Right ventricle myocardium superior (tissue), 1 donor: ENCODE results near the gene DAD1. TPM values are rescaled to one million over a fixed set of nuclear protein-coding genes. Genes with fewer than 3 reads are reported as not detected.
"Not testable (repeated sequence)": the region's sequence is repeated elsewhere in the genome, so short reads cannot be mapped to it uniquely, and the experiment has no call there.

Experiments
- ATAC-seq: fragments of 200-7000 bp; cut with Tn5 transposase; one replicate; pipeline ENCODE4 v1.9.1; 2020; ENCODE audit warnings: mild to moderate bottlenecking; ENCODE audit not compliant: poor library complexity
- DNase-seq: peaks from one replicate; pipeline ENCODE4 v3.0.0-alpha.2; 2020
- intact Hi-C: fragments of 100-400 bp; cut with DNase I; formaldehyde crosslinking; loops from one replicate; pipeline ENCODE4 v1.11.2; 2022
- total RNA-seq: library from RNA; stranded (reverse); fragmentation: NEBNext Ultra II Directional; extraction: Animal tissue kit (Norgen Biotek cat#: 25700); gene quantifications from one replicate; pipeline ENCODE4 v1.2.1, GENCODE V29; 2021
- donor health status: DM: no; HTN: yes; CAD: no; lungs with severe emphysema.

Gene DAD1
- total RNA-seq, 1 donor from 2014 or later, result 124 TPM

DNA sequence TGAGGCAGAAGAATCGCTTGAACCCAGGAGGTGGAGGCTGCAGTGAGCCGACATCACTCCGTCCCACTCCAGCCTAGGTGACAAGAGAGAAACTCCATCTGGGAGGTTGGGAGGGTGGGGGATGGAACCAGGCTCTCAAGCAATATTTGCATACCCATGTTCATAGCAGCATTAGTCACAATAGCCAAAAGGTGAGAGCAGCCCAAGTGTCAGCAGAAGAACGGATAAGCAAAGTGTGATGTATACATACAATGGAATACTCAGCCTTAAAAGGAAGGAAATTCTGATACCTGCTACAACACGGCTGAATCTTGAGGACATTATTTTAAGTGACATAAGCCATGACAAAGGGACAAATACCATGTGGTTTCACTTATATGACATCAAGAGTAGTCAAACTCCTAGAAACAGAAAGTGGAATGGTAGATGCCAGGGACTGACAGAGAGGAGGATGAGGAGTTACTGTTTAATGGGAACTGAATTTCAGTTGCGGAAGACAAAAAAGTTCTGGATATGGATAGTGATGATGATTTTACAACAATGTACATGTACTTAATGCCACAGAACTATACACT lies 11.6 kb downstream of the DAD1 start:
- DNase-seq (no peak), ATAC-seq (no peak)
- intact Hi-C loops, result no loop called here

DNA sequence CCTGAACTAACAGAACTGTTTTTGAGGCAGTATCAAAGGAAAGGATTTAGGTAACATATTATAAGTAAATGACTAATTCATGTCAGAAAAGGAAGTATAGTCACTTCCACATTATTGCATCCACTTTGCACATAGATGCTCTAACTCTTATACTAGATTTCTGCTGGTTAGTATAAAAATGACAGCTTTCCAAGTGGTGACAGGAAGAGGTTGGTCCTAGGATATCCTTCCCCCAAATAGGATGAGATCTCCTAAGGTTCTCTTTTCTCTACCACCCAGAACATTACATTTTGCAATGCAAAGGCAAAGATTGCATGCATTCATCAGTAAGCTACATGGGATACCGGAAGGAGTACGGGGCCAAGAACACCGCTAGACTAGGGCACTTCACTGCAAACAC lies 15.2 kb downstream of the DAD1 start:
- DNase-seq (no peak), ATAC-seq (no peak)
- intact Hi-C loops, result loop anchor here (5.0 kb wide), 1 partner anchor 78 kb away; no protein-coding TSS in a partner anchor

DNA sequence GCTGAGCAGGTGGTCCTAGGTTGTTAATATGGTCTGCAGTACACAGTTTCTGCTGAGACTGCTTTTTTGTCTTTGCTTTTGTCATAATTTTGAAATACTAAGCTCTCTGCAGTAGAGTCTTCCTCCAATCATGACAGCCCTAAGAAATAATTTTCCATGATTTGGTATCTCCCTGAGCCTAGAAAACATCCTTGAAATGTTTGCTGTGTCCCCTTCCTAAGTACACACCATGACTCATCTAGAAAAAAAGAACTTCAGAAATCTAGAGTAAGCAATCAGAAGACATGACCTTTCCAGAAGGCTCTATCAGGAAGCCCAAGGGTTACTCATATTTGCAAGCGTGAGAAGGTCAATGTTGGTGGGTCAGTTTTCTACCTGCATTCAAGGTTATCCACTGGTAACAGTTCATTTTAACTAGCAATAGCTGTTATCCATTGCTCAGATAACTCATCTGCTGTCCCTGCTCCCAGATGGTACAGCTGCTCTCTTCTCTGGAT lies 16.4 kb downstream of the DAD1 start:
- ATAC-seq (no peak), DNase-seq (no peak)
- intact Hi-C loops, result loop anchor here (5.0 kb wide), 1 partner anchor 80 kb away; no protein-coding TSS in a partner anchor

DNA sequence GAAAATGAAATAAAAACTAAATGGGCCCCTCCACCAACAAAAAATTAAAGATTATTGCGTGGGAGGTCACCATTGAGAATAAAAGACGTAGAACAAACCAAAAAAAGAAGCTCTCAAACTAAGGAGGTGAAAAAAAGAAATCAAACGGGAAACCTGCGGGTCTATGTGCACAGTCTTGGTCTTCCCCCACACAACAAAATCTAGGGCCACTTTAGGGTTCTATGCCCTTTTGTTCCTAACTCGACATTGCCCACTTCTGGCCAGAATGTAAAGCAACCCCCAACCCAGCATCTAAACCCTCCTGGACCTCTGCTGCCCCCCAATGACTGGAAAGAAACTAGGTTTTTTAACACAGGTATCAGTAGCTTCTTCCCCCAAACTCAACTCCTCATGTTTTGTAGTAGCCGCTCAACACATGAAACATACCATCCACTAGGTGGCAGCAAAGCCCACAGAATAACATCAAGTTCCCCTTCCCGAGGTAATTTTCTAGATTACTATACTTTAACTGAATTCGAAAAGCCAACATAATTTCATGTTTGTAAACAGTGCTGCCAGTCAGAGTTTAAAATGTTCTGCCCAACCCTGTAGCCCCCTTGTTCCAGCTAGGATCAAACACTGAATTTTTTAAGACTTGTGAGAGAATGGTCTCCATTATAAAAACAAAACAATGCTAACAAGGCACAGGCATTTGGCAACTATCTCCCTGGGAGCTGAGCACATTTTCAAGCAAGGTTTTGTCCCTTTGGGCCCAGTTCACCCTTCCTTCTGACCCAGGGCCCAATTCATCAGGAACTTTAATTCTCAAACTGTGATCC lies 18.7 kb downstream of the DAD1 start:
- ATAC-seq, result peak; percentile 86
- no peak for DNase-seq
- intact Hi-C loops, result loop anchor here (5.0 kb wide), 1 partner anchor 82 kb away; no protein-coding TSS in a partner anchor

DNA sequence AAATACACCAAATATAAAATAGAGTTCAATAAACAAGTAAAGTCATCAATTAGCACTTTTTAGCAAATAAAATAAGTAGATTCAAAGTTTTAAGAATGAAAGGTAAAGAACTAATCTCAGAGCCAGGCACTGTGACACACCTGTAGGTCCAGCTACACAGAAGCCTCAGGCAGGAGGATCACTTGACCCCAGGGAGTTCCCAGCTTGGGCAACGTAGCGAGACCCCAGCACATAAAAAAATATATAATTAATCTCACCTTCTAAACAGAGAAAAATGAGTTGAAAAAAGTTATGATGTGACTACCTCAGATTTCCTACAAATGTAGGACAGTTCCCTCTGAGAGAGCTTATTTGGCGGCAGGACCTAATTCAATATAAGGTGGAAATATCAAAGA lies 19.3 kb downstream of the DAD1 start:
- intact Hi-C loops, result loop anchor here (5.0 kb wide), 1 partner anchor 83 kb away; no protein-coding TSS in a partner anchor
- no peak for ATAC-seq
- no peak for DNase-seq

DNA sequence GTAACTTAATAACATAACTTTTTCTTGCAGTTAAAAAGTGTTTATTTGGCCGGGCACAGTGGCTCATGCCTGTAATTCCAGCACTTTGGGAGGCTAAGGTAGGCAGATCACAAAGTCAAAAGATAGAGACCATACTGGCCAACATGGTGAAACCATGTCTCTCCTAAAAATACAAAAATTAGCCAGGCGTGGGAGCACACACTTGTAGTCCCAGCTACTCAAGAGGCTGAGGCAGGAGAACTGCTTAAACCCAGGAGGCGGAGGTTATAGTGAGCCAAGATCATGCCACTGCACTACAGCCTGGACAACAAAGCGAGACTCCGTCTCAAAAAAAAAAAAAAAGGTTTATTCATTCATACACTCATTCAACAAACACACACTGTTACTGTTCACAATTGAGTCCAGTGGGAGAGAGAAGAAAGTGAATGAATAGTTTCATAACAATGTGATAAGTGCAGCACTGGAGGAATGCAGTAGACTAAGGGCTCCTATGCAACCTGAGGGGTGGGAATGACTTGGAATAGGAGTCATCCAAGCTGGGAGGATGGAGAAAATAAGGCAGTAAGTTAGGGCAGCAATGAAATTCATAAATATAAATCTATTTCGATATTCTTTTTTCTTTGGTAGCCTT lies 19.8 kb downstream of the DAD1 start:
- no peak for DNase-seq
- intact Hi-C loops, result no loop called here
- ATAC-seq, result no peak

DNA sequence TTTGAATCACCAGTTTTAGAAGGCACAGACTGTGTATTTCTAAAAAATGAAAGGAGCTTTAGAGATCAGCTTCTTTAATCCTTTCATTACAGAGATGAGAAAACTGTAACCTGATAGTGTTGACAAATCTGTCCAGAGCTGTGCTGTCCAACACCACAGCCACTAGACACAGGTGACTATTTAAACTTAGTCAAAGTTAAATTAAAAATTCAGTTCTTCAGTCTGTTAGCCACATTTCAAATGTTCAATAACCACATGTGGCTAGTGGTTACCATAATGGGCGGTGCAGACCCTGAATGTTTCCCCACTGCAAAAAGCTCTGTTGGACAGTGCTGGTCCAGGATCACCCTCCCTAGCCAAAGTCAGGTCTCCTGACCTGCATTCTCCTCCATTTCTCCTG lies 21.6 kb downstream of the DAD1 start:
- intact Hi-C loops, result no loop called here
- no peak for ATAC-seq
- DNase-seq, result no peak

DNA sequence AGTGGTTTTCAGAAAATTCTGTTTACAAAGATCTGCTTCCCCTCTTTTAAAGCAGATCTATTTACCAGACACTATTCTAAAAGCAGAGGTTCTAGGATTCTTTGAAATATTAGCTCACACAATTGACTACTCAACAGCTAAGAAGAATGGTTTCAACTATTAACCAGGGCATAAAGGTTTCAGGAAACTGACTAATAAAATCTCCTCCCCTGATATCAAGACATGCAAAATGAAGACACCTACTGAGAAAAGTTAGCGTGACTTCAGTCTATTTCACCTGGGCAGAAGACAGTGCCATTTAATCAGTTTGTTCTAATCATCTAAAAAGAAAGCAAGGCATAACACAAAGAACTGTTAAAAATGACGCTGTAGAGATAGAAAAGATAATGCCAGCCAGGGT lies 22.2 kb downstream of the DAD1 start:
- ATAC-seq (no peak), DNase-seq (no peak)
- intact Hi-C loops, result no loop called here

DNA sequence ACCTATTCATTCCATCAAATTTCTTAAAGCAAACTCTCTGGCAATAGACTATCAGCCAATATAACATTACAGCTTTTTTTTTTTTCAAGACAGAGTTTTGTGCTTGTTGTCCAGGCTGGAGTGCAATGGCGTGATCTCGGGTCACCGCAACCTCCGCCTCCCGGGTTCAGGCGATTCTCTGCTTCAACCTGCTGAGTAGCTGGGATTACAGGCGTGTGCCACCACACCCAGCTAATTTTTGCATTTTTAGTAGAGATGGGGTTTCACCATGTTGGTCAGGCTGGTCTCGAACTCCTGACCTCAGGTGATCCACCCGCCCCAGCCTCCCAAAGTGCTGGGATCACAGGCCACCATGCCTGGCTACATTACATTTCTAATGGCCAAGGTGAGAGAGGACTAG lies 22.8 kb downstream of the DAD1 start:
- intact Hi-C loops, result not testable (repeated sequence)

DNA sequence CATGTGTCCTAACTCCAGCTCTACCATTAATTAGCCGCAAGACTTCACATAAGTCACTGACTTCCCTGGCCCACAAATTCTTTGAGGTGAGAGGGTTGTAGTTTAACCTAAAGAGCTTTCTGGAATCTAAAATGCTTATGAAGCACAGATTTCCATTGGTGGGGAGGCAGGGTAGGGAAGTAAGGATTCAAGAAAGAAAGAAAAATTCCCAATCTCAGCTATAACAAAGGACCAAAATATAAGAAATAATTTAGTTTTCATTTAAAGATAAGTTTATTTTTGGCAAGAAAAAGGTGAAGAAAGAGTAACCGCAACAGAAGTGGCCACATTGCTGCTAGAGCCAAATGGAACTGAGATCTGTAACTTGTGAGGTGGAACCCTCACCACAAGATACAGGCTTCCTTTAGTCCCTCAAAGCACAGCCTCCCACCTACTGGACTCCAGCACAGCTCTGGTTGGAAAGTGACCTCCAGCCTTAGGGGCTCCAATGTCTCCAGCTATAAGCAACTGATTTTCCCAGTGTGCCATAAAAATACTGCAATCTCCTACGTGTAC lies 23.6 kb downstream of the DAD1 start:
- ATAC-seq, result no peak
- no peak for DNase-seq
- intact Hi-C loops, result no loop called here

More for the DNA sequence above, 22.8 kb downstream of the DAD1 start:
- not testable (repeated sequence) for DNase-seq, ATAC-seq

DNA sequence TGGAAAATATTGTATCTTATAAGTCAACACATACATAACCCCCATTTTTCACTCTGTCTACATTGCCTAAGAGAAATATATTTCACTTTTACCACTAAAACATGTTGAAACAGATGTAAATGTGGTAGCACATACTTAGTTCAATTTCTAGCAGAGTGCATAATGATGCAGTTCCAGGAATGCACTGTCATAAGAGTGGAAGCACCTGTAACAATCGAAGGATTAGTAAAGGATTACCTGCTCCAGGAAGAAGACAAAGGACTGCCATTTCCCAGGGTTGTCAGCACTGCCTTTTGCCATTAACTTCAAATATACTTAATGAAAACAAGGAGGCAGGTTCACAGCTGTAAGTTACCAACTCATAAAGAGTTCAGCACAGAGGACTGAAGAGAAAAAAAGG lies 24.6 kb downstream of the DAD1 start:
- no peak for ATAC-seq
- DNase-seq, result no peak
- intact Hi-C loops, result no loop called here

DNA sequence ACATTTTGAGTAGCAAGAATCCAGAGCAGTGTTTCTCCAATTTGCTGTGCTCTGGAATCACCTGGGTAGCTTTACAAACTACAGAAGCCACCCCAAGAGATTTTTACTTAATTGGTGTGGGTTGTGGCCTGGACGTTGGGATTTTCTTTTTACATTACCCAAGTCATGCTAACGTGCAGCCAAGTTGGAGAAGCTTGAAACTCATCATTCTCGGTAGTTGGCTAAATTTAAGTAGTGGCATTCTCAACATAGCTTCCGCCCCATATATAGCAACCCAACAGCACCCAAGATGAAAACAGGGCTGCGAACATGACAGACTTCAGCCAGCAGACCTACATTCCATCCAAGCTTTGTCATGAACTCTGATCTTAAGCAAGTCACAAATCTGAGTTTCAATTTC lies 25.0 kb downstream of the DAD1 start:
- no peak for DNase-seq
- intact Hi-C loops, result no loop called here
- ATAC-seq, result peak; percentile 45

DNA sequence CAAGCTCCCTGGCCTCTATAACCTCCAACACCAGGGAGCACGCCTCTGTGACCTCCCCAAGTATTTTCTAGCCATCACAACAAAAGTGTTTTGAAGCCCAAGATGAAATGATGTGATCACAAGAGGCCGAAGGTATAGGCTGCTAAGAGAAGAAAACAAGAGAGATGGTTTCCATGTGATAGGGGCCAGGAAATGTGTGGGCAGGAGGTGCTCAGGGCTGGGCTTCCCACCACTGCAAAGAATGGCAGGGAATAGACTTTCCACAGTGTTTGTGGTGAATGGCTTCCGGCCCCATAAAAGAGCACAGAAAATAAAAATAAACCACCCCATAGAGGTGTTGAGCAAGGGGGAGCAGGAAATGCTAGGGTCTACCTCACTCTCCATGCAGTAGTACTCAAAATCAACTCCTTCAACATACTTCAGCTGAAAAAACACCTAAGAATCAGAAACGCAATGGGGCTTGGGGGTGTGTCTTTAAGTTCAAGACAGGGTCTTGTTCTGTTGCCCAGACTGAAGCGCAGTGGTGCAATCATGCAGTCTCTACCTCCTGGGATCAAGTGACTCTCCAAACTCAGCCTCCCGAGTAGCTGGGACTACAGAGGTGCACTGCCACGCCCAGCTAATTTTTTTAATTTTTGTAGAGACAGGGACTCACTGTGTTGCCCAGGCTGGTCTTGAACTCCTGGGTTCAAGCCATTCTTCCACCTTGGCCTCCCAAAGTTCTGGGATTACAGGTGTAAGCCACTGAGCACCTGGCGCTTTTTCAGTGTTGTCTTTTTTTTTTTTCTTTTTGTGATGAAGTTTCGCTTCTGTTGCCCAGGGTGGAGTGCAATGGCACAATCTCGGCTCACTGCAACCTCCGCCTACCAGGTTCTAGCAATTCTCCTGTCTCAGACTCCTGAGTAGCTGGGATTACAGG lies 27.1 kb downstream of the DAD1 start:
- ATAC-seq (no peak), DNase-seq (no peak)
- intact Hi-C loops, result no loop called here

DNA sequence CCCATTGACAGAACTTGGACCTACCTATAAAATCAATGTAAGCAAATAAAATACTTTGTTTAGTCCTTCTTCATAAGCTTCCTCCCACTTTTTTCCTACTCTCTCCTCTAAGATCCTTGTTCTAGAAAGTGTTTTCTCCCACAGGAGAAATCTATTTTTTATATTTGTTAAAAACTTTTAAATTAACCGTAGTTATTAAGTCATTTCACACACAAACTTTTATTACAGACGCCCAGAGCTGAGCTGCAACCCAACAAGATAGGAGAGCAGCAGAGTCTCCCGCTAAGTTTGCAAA lies 27.7 kb downstream of the DAD1 start:
- intact Hi-C loops, result no loop called here
- DNase-seq, result no peak
- no peak for ATAC-seq

DNA sequence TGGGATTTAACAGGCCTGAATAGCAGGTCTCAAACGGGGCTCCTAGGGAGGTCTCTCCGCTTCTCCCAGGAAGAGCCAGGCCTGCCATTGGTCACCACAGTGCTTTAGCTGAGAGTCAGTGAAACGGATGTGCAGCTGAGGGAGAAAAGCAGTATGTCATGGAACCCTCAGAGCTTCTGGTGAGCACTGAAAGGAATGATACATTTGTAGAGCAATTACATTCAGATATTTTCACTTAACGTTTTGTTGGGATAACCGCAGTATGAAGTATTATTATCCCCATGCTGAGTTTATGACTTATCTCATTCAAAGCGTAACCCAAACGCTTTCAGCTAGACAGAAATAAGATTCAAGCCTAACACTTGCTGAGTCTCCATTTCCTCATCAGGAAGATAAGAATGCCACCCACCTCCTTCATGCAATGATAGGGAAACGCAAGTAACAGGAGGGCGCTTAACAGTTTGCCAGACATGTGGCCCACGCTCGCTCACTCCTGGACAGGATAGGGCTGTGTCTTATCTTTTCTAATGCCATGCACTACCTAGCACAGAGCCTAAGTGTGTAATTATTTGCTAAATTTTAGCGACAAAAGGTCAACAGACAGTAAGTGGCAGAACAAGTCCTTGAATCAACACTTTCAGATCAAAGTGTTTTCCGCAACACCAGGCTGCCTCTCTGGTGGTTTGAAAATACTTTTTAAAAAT lies 28.2 kb downstream of the DAD1 start:
- intact Hi-C loops, result no loop called here
- ATAC-seq (no peak), DNase-seq (no peak)

DNA sequence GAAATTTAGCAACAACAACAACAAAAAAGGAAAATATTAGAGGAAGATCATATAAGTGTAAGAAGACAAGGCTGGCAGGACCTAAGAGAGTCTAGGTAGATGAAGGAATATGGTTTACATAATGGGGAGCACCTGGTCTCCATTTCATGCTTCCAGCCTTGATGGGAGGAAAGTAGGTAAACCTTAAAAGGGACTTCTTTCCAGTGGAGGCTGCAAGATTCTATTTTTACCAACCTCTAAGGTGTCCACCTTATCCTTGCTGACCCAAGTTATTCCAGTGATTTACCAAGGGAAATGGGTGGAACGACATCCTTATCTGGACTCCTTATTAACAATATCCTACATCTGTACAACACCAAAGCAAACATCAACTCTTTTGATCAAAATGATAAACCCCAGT lies 30.0 kb downstream of the DAD1 start:
- intact Hi-C loops, result loop anchor here (5.0 to 10.0 kb wide), 4 partner anchors 93 to 296 kb away; partner anchors contain the start of gene SLC7A7
- DNase-seq (no peak), ATAC-seq (no peak)

DNA sequence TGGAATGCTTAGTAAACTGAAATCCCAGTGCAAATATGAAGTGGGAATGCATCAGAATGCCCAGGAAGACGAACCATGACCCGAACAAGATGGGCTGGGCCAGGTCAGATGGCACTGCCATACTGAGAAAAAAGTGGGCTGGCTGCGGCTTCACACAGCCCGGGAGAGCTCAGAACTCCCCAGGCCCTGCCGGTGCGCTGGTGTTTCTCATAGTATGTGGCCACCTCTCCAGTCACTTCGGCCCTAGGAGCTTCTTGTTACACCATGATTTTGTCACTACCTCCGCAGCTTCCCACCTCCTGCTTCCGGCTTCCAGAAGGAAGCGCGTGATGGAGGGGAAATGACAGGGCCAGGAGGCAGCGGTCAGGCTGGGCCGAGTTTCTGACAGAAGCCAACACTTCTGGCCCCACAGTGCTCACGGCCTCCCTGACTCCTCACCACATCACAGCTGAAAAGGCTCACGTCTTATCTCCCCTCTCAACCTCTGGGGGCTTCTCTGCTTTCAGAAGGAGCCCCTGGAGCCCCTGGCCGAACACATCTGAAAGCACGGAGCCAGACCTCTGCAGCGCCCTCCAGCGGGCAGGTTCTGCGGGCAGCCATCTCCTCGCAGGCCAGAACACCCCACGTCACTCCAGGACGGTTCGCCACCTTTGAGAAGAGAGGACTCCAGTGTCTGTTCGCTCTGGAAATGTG lies 30.7 kb downstream of the DAD1 start:
- intact Hi-C loops, result loop anchor here (5.0 to 10.0 kb wide), 4 partner anchors 94 to 296 kb away; partner anchors contain the start of gene SLC7A7
- DNase-seq, result no peak
- ATAC-seq, result no peak
